Spleen (tissue), 11 donors: ENCODE measurements around the gene TCF3. TPM values are rescaled to one million over a fixed set of nuclear protein-coding genes. Genes with fewer than 3 reads are reported as not detected.

Experiments used
- DNase-seq: peaks from one replicate; pipeline ENCODE4 v3.0.0-alpha.2; 2020
- H3K27ac ChIP-seq, 8 donors: fragments of 200-600 bp; sonication (generic) in 7 of 8; 1 replicate in 4 of 8; 2 replicates in 4 of 8; pipeline versions ENCODE4 v1.5.0 to v1.8.0; 2016 to 2021; ENCODE audit warnings: inconsistent platforms in 4 of 8, mild to moderate bottlenecking in 4 of 8, moderate library complexity in 1 of 8
- H3K27me3 ChIP-seq, 7 donors: fragments of 200-600 bp; sonication (generic) in 6 of 7; replicated peaks in 1 of 7; 1 replicate in 4 of 7; 2 replicates in 3 of 7; pipeline versions ENCODE4 v1.5.0 to v1.8.0; 2016 to 2021; ENCODE audit warnings: inconsistent platforms in 3 of 7, mild to moderate bottlenecking in 1 of 7
- H3K36me3 ChIP-seq, 6 donors: fragments of 200-600 bp; sonication (generic) in 5 of 6; 1 replicate in 4 of 6; 2 replicates in 2 of 6; pipeline versions ENCODE4 v1.5.0 to v1.8.0; 2016 to 2021; ENCODE audit warnings: inconsistent platforms in 2 of 6
- H3K4me1 ChIP-seq, 6 donors: fragments of 200-600 bp; sonication (generic) in 5 of 6; 1 replicate in 3 of 6; 2 replicates in 3 of 6; pipeline versions ENCODE4 v1.5.0 to v1.8.0; 2016 to 2021; ENCODE audit warnings: inconsistent platforms in 3 of 6
- H3K4me3 ChIP-seq, 8 donors: fragments of 200-600 bp; sonication (generic) in 7 of 8; 1 replicate in 4 of 8; 2 replicates in 4 of 8; pipeline versions ENCODE4 v1.5.0 to v1.8.0; 2016 to 2021; ENCODE audit warnings: inconsistent platforms in 4 of 8, mild to moderate bottlenecking in 4 of 8, moderate library complexity in 2 of 8
- H3K9me3 ChIP-seq, 8 donors: fragments of 200-600 bp; sonication (generic) in 7 of 8; 1 replicate in 4 of 8; 2 replicates in 4 of 8; pipeline versions ENCODE4 v1.5.0 to v1.8.0; 2016 to 2021; ENCODE audit warnings: inconsistent platforms in 4 of 8
- POLR2A ChIP-seq, 3 donors: fragments of 450-650 bp; IDR thresholded peaks; one replicate each; pipeline ENCODE4 v1.5.1; 2017; ENCODE audit warnings: antibody characterized with exemption in 3 of 3, mild to moderate bottlenecking in 1 of 3
- POLR2AphosphoS5 ChIP-seq, 3 donors: sonication (generic); formaldehyde crosslinking; IDR thresholded peaks; one replicate each; pipeline ENCODE4 v1.5.1; 2017; ENCODE audit warnings: antibody characterized with exemption in 3 of 3
- WGBS, 5 donors: extraction: QIAGEN DNeasy Blood & Tissue Kit in 3 of 5; methylation state at CpG; one replicate each; pipeline versions ENCODE4 v1.1.5 to v1.1.7; 2013 to 2018; 5-methylcytosine and 5-hydroxymethylcytosine counted together
- intact Hi-C: fragments of 100-400 bp; cut with DNase I; formaldehyde crosslinking; loops from one replicate; pipeline ENCODE4 v1.15.0; 2023; ENCODE audit warnings: low total_unique reads
- polyA plus RNA-seq, 3 donors: library from polyadenylated mRNA; stranded (reverse); fragments of 200-250 nt; gene quantifications; one replicate each; pipeline ENCODE4 v1.2.1, GENCODE V29; 2013
- total RNA-seq, 7 donors: library from RNA; depleted of rRNA in 3 of 7; stranded (reverse); fragments of >200 nt in 3 of 7; fragmentation: NEBNext Ultra II Directional in 4 of 7; extraction: Animal tissue kit (Norgen Biotek cat#: 25700) in 4 of 7; gene quantifications; one replicate each; pipeline versions ENCODE4 v1.1.0 to v1.2.1, GENCODE V29; 2016 to 2021
- TF ChIP-seq, protein P1 (sequence below), 11 experiments: fragments of 200-600 bp in 7 of 11; fragments of 450-650 bp in 4 of 11; sonication (generic) in 4 of 11; IDR thresholded peaks in 8 of 11; conservative IDR thresholded peaks in 3 of 11; 1 replicate in 7 of 11; 2 replicates in 4 of 11; pipeline versions ENCODE4 v1.4.0 to v1.8.0; 2016 to 2021; ENCODE audit warnings: antibody characterized with exemption in 11 of 11, inconsistent platforms in 4 of 11, mild to moderate bottlenecking in 1 of 11
- donor health status: healthy with polysubstance abuse.
- donor health status: DM: no; HTN: no; CAD: no; lungs with moderate emphysema.
- donor health status: DM: no; HTN: no; CAD: no.
- donor health status: Bipolar disorder and iron deficiency.
- donor health status: healthy.
- donor health status: DM: no; HTN: no; CAD: no.
- donor health status: DM: yes; HTN: yes; CAD: no.

Gene TCF3
- total and polyA plus RNA-seq, 10 donors = 79.2 to 135 (median 100) TPM

DNA sequence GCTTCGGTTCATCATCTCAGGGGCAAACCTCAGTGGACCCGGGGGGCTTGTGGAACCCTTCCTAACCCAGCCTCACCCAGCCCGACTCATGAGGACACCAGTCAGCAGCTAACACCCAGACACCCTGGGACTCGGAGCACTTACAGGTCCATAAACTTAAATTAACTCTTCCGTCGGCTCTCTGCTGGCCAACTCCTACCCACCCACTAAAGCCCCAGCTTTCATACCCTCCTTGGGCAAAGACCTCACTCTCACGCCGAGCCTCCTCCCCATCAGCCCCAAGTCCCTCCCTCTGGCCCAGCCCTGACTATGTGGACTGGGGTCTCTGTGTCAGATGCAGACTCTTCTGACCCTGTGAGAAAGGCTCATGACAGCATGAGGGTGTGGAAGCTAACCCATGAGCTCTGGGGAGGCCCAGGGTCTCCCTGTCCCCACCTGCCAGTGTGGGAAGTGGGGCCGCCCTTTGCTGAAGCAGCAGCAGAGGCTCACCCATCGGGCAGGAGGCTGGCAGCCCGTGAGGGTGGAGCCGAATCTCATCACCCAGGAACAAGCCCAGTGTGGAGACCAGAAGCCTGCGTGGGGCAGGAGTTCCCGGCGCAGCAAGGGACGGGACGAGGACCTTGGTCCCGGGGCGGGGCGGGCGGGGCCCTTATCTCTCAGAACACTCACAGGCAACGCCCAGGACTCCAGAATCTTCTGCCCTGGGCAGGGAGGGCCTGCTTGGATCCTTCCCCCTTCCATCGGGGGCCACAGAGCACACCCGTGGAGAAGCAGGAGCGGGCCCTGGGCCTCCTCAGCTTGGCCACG is 19.8 kb downstream of the TCF3 start:
- H3K27ac ChIP-seq = no peak overlapping the region
- H3K4me3 ChIP-seq = no peak overlapping the region
- peaks cover 0 to 87% (median 37%) of the 10 kb centered on the region in 6 donors for H3K36me3 ChIP-seq
- peaks cover 0 to 4% (median 0%) of the 10 kb centered on the region in 8 donors for H3K9me3 ChIP-seq
- no peaks in the 10 kb centered on the region for H3K27me3 ChIP-seq
- intact Hi-C loops = no loop called here
- no peak for DNase-seq
- H3K4me1 ChIP-seq = peaks cover 0 to 24% (median 2%) of the 10 kb centered on the region in 6 donors
- WGBS, 5 donors = 86 to 96% (median 90%) methylated on average over 8 to 26 of the region's 26 CpGs
- TF ChIP-seq POLR2AphosphoS5 (IDR thresholded peaks at IDR 0.05) (peak in 1 of 3 donors; percentile 39), POLR2A (IDR thresholded peaks at IDR 0.05) (no peak)
- TF ChIP-seq, protein P1, sequence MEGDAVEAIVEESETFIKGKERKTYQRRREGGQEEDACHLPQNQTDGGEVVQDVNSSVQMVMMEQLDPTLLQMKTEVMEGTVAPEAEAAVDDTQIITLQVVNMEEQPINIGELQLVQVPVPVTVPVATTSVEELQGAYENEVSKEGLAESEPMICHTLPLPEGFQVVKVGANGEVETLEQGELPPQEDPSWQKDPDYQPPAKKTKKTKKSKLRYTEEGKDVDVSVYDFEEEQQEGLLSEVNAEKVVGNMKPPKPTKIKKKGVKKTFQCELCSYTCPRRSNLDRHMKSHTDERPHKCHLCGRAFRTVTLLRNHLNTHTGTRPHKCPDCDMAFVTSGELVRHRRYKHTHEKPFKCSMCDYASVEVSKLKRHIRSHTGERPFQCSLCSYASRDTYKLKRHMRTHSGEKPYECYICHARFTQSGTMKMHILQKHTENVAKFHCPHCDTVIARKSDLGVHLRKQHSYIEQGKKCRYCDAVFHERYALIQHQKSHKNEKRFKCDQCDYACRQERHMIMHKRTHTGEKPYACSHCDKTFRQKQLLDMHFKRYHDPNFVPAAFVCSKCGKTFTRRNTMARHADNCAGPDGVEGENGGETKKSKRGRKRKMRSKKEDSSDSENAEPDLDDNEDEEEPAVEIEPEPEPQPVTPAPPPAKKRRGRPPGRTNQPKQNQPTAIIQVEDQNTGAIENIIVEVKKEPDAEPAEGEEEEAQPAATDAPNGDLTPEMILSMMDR (IDR thresholded peaks at IDR 0.05 in 8 of 11, conservative IDR thresholded peaks at IDR 0.05 in 3 of 11) = no peak

DNA sequence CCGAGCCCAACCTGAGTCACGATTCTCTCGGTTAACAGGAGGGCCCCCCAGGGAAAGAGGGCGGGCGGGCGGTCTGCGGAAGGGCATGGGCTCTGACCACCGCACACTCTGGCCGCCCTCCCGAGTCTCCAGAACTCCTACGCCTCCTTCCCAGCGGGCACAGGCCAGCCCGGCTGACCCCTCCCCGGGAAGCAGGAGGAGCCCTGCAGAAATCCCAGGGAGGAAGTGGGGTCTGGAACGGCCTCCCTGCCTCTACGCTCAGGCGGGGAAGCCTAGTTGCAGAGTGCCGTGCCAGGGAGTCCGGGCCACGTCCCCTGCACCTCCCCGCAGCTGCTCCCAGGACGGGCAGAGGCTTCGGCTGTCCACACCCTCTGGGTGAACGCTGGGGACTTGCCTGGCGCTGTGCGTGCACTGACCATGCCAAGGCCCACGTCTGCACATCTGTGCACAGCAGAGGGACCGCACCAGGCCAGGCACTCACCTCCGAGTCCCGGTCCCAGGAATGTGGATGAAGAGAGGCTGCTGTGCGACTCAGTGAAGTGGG is 20.8 kb downstream of the TCF3 start:
- peaks cover 0 to 86% (median 36%) of the 10 kb centered on the region in 6 donors for H3K36me3 ChIP-seq
- 90 to 95% (median 94%) methylated on average over 15 to 31 of the region's 31 CpGs for whole genome bisulfite sequencing, 5 donors
- TF ChIP-seq POLR2AphosphoS5 (IDR thresholded peaks at IDR 0.05) = peak in 2 of 3 donors; percentile 14 to 39
- TF ChIP-seq POLR2A (IDR thresholded peaks at IDR 0.05) = no peak

DNA sequence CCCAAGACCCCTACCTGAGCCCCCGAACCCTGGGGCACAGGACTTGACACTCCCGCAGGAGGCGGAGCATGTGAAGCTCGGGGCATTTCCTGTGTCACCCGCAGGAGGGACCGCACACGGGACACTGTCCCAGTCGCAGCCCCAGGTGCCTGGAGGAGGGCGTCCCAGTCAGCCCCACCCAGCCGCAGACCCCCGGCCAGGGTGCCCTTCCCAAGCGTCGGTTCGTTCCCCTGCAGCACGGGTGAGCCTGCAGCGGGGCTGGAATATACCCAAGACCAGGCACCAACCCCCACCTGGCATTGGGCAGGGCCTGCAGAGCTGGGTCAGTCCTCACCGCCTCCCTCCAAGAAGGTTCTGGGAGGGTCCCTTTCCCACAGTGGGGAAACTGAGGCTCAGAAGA is 21.6 kb downstream of the TCF3 start:
- Histone ChIP-seq H3K27me3 (no peaks in the 10 kb centered on the region), H3K9me3 (peaks cover 0 to 4% (median 0%) of the 10 kb centered on the region in 8 donors), H3K4me1 (peaks cover 0 to 24% (median 2%) of the 10 kb centered on the region in 6 donors), H3K36me3 (peaks cover 0 to 86% (median 36%) of the 10 kb centered on the region in 6 donors), H3K4me3 (no peak overlapping the region), H3K27ac (no peak overlapping the region)
- 89 to 96% (median 93%) methylated on average over 5 to 17 of the region's 17 CpGs for WGBS, 5 donors
- TF ChIP-seq POLR2A (IDR thresholded peaks at IDR 0.05) (no peak), POLR2AphosphoS5 (IDR thresholded peaks at IDR 0.05) (no peak)
- TF ChIP-seq, protein P1 (IDR thresholded peaks at IDR 0.05 in 8 of 11, conservative IDR thresholded peaks at IDR 0.05 in 3 of 11) = no peak
- DNase-seq = no peak
- intact Hi-C loops = no loop called here

More for the DNA sequence above, 20.8 kb downstream of the TCF3 start:
- peaks cover 0 to 24% (median 2%) of the 10 kb centered on the region in 6 donors for H3K4me1 ChIP-seq
- intact Hi-C loops = no loop called here
- peaks cover 0 to 4% (median 0%) of the 10 kb centered on the region in 8 donors for H3K9me3 ChIP-seq
- no peak overlapping the region for H3K27ac ChIP-seq
- H3K27me3 ChIP-seq = no peaks in the 10 kb centered on the region
- no peak for DNase-seq
- H3K4me3 ChIP-seq = no peak overlapping the region

DNA sequence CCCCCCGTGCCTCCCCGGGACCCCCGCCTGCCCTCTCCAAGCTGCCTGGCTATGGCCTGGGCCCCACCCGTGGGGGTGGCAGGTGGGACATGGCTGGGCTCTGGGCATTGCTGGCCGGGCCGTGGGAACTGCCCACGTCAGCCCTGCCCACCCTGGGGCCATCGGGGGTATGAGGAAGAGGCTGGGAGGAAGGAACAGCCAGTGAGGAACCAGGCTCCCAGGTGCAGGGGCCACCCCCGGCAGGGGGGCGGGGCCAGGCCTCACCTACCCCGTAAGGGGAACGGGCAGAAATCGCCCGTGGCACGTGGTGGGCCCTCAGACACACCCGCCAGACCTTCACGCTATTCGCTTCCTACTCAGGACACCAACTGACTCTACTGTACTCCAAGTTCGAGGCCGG is 22.4 kb downstream of the TCF3 start:
- 76 to 91% (median 86%) methylated on average over 12 to 20 of the region's 20 CpGs for WGBS, 5 donors
- no peak overlapping the region for H3K4me3 ChIP-seq

More for the DNA sequence above, 22.4 kb downstream of the TCF3 start:
- peaks cover 0 to 4% (median 0%) of the 10 kb centered on the region in 8 donors for H3K9me3 ChIP-seq
- H3K27me3 ChIP-seq = no peaks in the 10 kb centered on the region
- no peak overlapping the region for H3K27ac ChIP-seq
- intact Hi-C loops = no loop called here
- no peak for DNase-seq
- H3K36me3 ChIP-seq = peaks cover 0 to 86% (median 41%) of the 10 kb centered on the region in 6 donors
- peak in 2 of 3 donors; percentile 7 to 11 for TF ChIP-seq POLR2AphosphoS5 (IDR thresholded peaks at IDR 0.05)
- TF ChIP-seq, protein P1 (IDR thresholded peaks at IDR 0.05 in 8 of 11, conservative IDR thresholded peaks at IDR 0.05 in 3 of 11) = no peak
- TF ChIP-seq POLR2A (IDR thresholded peaks at IDR 0.05) = no peak
- peaks cover 0 to 27% (median 5%) of the 10 kb centered on the region in 6 donors for H3K4me1 ChIP-seq
